HEK293 (cell line): ENCODE measurements around the gene TMEM134.

Experiments used
- GLIS2 ChIP-seq: fragments of 450-650 bp; formaldehyde crosslinking; IDR thresholded peaks from 2 replicates; pipeline ENCODE4 v1.5.1; 2016; ENCODE audit warnings: missing biosample characterization, missing genetic modification characterization
- HOXA7 ChIP-seq: sonication (generic); formaldehyde crosslinking; IDR thresholded peaks from 2 replicates; pipeline ENCODE4 v1.8.1; 2022; ENCODE audit warnings: missing genetic modification reagents, borderline replicate concordance
- KLF10 ChIP-seq: fragments of 450-650 bp; IDR thresholded peaks from 2 replicates; pipeline ENCODE4 v1.5.1; 2018; ENCODE audit warnings: missing biosample characterization, mild to moderate bottlenecking, missing genetic modification characterization
- KLF7 ChIP-seq: fragments of 450-650 bp; formaldehyde crosslinking; IDR thresholded peaks from 2 replicates; pipeline ENCODE4 v1.5.1; 2016; ENCODE audit warnings: missing biosample characterization, missing genetic modification characterization, borderline replicate concordance
- KLF8 ChIP-seq: fragments of 450-650 bp; formaldehyde crosslinking; IDR thresholded peaks from 2 replicates; pipeline ENCODE4 v1.5.1; 2016; ENCODE audit warnings: missing biosample characterization, missing genetic modification characterization
- PBX3 ChIP-seq: sonication (generic); formaldehyde crosslinking; IDR thresholded peaks from 2 replicates; pipeline ENCODE4 v1.8.1; 2022; ENCODE audit warnings: mild to moderate bottlenecking, moderate library complexity, missing genetic modification reagents
- SALL2 ChIP-seq: fragments of 450-650 bp; formaldehyde crosslinking; IDR thresholded peaks from 2 replicates; pipeline ENCODE4 v1.5.0; 2017; ENCODE audit warnings: missing biosample characterization, mild to moderate bottlenecking, missing genetic modification characterization, borderline replicate concordance
- WT1 ChIP-seq: fragments of 450-650 bp; formaldehyde crosslinking; IDR thresholded peaks from 2 replicates; pipeline ENCODE4 v1.5.1; 2016; ENCODE audit warnings: missing biosample characterization, missing genetic modification characterization
- ZBTB17 ChIP-seq: fragments of 450-650 bp; formaldehyde crosslinking; IDR thresholded peaks from 2 replicates; pipeline ENCODE4 v1.5.1; 2016; ENCODE audit warnings: missing biosample characterization, missing genetic modification characterization
- ZBTB20 ChIP-seq: fragments of 450-650 bp; formaldehyde crosslinking; IDR thresholded peaks from 2 replicates; pipeline ENCODE4 v1.5.1; 2016; ENCODE audit warnings: missing biosample characterization, missing genetic modification characterization
- ZBTB21 ChIP-seq: fragments of 450-650 bp; formaldehyde crosslinking; IDR thresholded peaks from 2 replicates; pipeline ENCODE4 v1.5.1; 2017; ENCODE audit warnings: missing biosample characterization, missing genetic modification characterization
- ZBTB48 ChIP-seq: fragments of 450-650 bp; formaldehyde crosslinking; IDR thresholded peaks from 2 replicates; pipeline ENCODE4 v1.5.1; 2016; ENCODE audit warnings: missing biosample characterization, missing genetic modification characterization
- ZBTB8A ChIP-seq: fragments of 450-650 bp; formaldehyde crosslinking; IDR thresholded peaks from 2 replicates; pipeline ENCODE4 v1.5.1; 2016; ENCODE audit warnings: missing biosample characterization, missing genetic modification characterization
- ZEB2 ChIP-seq: fragments of 450-650 bp; formaldehyde crosslinking; IDR thresholded peaks from 2 replicates; pipeline ENCODE4 v1.5.1; 2016; ENCODE audit warnings: missing biosample characterization, missing genetic modification characterization
- ZFP3 ChIP-seq: fragments of 450-650 bp; formaldehyde crosslinking; IDR thresholded peaks from 2 replicates; pipeline ENCODE4 v1.5.1; 2016; ENCODE audit warnings: low read depth, missing biosample characterization, missing genetic modification characterization
- ZNF114 ChIP-seq: fragments of 450-650 bp; formaldehyde crosslinking; IDR thresholded peaks from 2 replicates; pipeline ENCODE4 v1.5.0; 2017; ENCODE audit warnings: missing biosample characterization, missing genetic modification characterization
- ZNF146 ChIP-seq: fragments of 450-650 bp; formaldehyde crosslinking; IDR thresholded peaks from 2 replicates; pipeline ENCODE4 v1.5.1; 2016; ENCODE audit warnings: missing biosample characterization, missing genetic modification characterization
- ZNF24 ChIP-seq: fragments of 450-650 bp; formaldehyde crosslinking; IDR thresholded peaks from 2 replicates; pipeline ENCODE4 v1.5.1; 2016; ENCODE audit warnings: missing biosample characterization, missing genetic modification characterization
- ZNF335 ChIP-seq: fragments of 450-650 bp; formaldehyde crosslinking; conservative IDR thresholded peaks from 2 replicates; pipeline ENCODE4 v1.5.1; 2016; ENCODE audit warnings: missing biosample characterization, missing genetic modification characterization
- ZNF341 ChIP-seq: fragments of 450-650 bp; formaldehyde crosslinking; IDR thresholded peaks from 2 replicates; pipeline ENCODE4; 2016; ENCODE audit warnings: low read depth, missing biosample characterization, missing genetic modification characterization
- ZNF404 ChIP-seq: fragments of 450-650 bp; formaldehyde crosslinking; IDR thresholded peaks from 2 replicates; pipeline ENCODE4 v1.5.1; 2017; ENCODE audit warnings: missing biosample characterization, missing genetic modification characterization
- ZNF501 ChIP-seq: fragments of 450-650 bp; formaldehyde crosslinking; IDR thresholded peaks from 2 replicates; pipeline ENCODE4 v1.5.1; 2016; ENCODE audit warnings: missing biosample characterization, missing genetic modification characterization
- ZNF548 ChIP-seq: fragments of 450-650 bp; formaldehyde crosslinking; IDR thresholded peaks from 2 replicates; pipeline ENCODE4 v1.5.1; 2016; ENCODE audit warnings: missing biosample characterization, missing genetic modification characterization
- ZNF624 ChIP-seq: fragments of 450-650 bp; formaldehyde crosslinking; IDR thresholded peaks from 2 replicates; pipeline ENCODE4 v1.5.1; 2017; ENCODE audit warnings: missing biosample characterization, missing genetic modification characterization
- ZNF654 ChIP-seq: fragments of 450-650 bp; formaldehyde crosslinking; IDR thresholded peaks from 2 replicates; pipeline ENCODE4 v1.5.1; 2016; ENCODE audit warnings: low read depth, missing biosample characterization, missing genetic modification characterization
- ZNF660 ChIP-seq: fragments of 450-650 bp; IDR thresholded peaks from 2 replicates; pipeline ENCODE4 v1.5.1; 2018; ENCODE audit warnings: missing biosample characterization, mild to moderate bottlenecking, missing genetic modification characterization
- ZNF692 ChIP-seq: fragments of 450-650 bp; formaldehyde crosslinking; IDR thresholded peaks from 2 replicates; pipeline ENCODE4 v1.5.1; 2016; ENCODE audit warnings: missing biosample characterization, missing genetic modification characterization
- ZNF776 ChIP-seq: fragments of 450-650 bp; formaldehyde crosslinking; IDR thresholded peaks from 2 replicates; pipeline ENCODE4 v1.5.0; 2017; ENCODE audit warnings: missing biosample characterization, missing genetic modification characterization, borderline replicate concordance
- ZSCAN16 ChIP-seq: fragments of 450-650 bp; formaldehyde crosslinking; IDR thresholded peaks from 2 replicates; pipeline ENCODE4 v1.5.1; 2016; ENCODE audit warnings: missing biosample characterization, missing genetic modification characterization
- ZSCAN4 ChIP-seq: fragments of 450-650 bp; formaldehyde crosslinking; IDR thresholded peaks from 2 replicates; pipeline ENCODE4 v1.5.1; 2017; ENCODE audit warnings: missing biosample characterization, missing genetic modification characterization
- ZXDB ChIP-seq: fragments of 450-650 bp; formaldehyde crosslinking; IDR thresholded peaks from 2 replicates; pipeline ENCODE4 v1.5.1; 2016; ENCODE audit warnings: missing biosample characterization, missing genetic modification characterization
- TF ChIP-seq, protein P1 (sequence below): fragments of 450-650 bp; formaldehyde crosslinking; IDR thresholded peaks from 2 replicates; pipeline ENCODE4 v1.5.1; 2017; ENCODE audit warnings: missing biosample characterization, missing genetic modification characterization
- TF ChIP-seq, protein P2 (sequence below): fragments of 450-650 bp; formaldehyde crosslinking; IDR thresholded peaks from 2 replicates; pipeline ENCODE4 v1.5.1; 2016; ENCODE audit warnings: missing biosample characterization, missing genetic modification characterization

TMEM134 gene

GRCh38 chr11:67468759-67469507, at the start of gene TMEM134 (continued):
- TF ChIP-seq ZNF24 (tag by site-specific recombination) (no peak), ZNF404 (no peak), ZSCAN16 (tag by site-specific recombination) (no peak), ZNF548 (no peak), SALL2 (no peak), ZNF624 (tag by site-specific recombination) (no peak), ZNF776 (tag by site-specific recombination) (no peak), ZSCAN4 (no peak), ZNF660 (tag by site-specific recombination) (no peak), KLF7 (tag by site-specific recombination) (no peak), ZNF501 (tag by site-specific recombination) (0 out of 2 replicates have a peak, but pooled peaks have one; percentile 38), PBX3 (CRISPR knock-in tag) (peak; percentile 79; the same call in 1 of the 2 replicates), ZNF146 (no peak), ZBTB21 (tag by site-specific recombination) (no peak), ZXDB (0 out of 2 replicates have a peak, but pooled peaks have one; percentile 43), WT1 (tag by site-specific recombination) (no peak), KLF10 (tag by site-specific recombination) (peak; percentile 70; the same call in 1 of the 2 replicates), ZNF341 (tag by site-specific recombination) (peak; percentile 48; the same call in 1 of the 2 replicates), ZEB2 (tag by site-specific recombination) (no peak), HOXA7 (CRISPR knock-in tag) (no peak), ZFP3 (tag by site-specific recombination) (no peak), ZNF114 (tag by site-specific recombination) (no peak), GLIS2 (tag by site-specific recombination) (peak; percentile 57; the same call in 1 of the 2 replicates), ZBTB17 (tag by site-specific recombination) (peak; percentile 77), ZBTB20 (peak; percentile 88), ZNF335 (peak; percentile 69), ZNF692 (tag by site-specific recombination) (0 out of 2 replicates have a peak, but pooled peaks have one; percentile 20), ZBTB48 (tag by site-specific recombination) (peak; percentile 49; the same call in 1 of the 2 replicates), ZBTB8A (tag by site-specific recombination) (peak; percentile 71), ZNF654 (tag by site-specific recombination) (no peak), KLF8 (peak; percentile 60; the same call in 1 of the 2 replicates)
- TF ChIP-seq, protein P1, sequence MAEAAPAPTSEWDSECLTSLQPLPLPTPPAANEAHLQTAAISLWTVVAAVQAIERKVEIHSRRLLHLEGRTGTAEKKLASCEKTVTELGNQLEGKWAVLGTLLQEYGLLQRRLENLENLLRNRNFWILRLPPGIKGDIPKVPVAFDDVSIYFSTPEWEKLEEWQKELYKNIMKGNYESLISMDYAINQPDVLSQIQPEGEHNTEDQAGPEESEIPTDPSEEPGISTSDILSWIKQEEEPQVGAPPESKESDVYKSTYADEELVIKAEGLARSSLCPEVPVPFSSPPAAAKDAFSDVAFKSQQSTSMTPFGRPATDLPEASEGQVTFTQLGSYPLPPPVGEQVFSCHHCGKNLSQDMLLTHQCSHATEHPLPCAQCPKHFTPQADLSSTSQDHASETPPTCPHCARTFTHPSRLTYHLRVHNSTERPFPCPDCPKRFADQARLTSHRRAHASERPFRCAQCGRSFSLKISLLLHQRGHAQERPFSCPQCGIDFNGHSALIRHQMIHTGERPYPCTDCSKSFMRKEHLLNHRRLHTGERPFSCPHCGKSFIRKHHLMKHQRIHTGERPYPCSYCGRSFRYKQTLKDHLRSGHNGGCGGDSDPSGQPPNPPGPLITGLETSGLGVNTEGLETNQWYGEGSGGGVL (tag by site-specific recombination), result peak; percentile 19; the same call in 1 of the 2 replicates
- TF ChIP-seq, protein P2, sequence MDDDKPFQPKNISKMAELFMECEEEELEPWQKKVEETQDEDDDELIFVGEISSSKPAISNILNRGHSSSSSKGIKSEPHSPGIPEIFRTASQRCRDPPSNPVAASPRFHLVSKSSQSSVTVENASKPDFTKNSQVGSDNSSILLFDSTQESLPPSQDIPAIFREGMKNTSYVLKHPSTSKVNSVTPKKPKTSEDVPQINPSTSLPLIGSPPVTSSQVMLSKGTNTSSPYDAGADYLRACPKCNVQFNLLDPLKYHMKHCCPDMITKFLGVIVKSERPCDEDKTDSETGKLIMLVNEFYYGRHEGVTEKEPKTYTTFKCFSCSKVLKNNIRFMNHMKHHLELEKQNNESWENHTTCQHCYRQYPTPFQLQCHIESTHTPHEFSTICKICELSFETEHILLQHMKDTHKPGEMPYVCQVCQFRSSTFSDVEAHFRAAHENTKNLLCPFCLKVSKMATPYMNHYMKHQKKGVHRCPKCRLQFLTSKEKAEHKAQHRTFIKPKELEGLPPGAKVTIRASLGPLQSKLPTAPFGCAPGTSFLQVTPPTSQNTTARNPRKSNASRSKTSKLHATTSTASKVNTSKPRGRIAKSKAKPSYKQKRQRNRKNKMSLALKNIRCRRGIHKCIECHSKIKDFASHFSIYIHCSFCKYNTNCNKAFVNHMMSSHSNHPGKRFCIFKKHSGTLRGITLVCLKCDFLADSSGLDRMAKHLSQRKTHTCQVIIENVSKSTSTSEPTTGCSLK, result no peak
